ENCODE measurements around the gene MARCHF4.
"Not testable (repeated sequence)": the region's sequence is repeated elsewhere in the genome, so short reads cannot be mapped to it uniquely, and the experiment has no call there.

Gene MARCHF4

DNA sequence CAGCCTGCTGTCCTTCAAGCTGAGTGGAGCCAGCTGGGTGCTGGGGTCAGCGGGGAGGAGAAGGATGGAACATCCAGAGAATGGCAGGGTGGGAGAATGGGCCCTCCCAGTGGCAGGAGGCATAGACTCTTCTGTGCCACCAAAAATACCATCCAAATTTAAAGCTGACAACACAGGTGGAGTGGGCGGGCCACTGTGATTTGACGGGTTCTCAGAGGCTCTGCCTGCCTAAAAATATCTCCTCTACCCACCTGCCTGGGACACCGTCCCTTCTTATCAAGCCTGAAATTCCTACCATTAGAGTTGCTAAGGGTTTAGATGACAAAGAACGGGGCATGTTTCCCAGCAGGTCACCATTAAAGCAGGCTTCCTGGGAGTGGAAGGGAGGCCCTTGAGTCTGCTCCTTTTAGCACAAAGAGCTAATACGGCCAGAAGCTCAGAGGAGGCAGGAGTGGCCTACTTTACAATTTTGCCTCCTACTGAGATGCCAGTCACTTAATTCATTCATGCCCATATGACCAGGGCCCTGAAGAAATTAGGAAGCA, 19.8 kb upstream of the MARCHF4 start:
- DNase-seq (ENCODE audit: low read depth): no peak

DNA sequence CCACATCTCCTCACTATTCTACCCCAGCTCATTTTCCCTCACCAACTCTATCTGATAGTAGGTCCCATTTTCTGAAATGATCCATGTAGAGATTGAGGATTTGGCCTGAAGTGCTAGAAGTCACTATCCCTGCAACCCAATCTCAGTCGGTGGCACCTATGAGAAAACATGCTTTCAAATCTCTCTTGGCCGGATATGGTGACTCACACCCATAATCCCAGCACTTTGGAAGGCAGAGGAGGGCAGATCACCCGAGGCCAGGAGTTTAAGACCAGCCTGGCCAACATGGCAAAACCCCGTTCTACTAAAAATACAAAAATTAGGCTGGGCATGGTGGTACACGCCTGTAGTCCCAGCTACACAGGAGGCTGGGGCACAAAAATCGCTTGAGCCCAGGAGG, 19.1 kb upstream of the MARCHF4 start:
- no peak for DNase-seq (ENCODE audit: low read depth)

DNA sequence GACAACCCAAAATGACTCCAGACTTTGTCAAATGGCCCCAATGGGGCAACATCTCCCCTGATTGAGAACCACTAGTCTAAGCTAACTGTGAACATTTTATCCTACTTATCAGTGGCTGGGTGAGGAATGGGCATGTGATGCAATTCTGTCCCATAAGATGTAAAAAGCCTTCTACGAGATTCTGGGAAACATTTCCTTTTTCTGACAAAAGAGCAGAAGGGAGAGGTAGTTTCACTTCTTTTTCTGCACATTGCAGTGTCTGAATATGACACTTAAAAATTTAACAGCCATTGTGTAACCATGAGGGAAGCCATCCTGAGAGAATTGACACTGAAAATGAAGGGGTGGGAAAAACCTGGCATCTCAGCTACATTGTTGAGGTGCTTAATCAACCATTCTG, 17.3 kb upstream of the MARCHF4 start:
- DNase-seq (ENCODE audit: low read depth): no peak

DNA sequence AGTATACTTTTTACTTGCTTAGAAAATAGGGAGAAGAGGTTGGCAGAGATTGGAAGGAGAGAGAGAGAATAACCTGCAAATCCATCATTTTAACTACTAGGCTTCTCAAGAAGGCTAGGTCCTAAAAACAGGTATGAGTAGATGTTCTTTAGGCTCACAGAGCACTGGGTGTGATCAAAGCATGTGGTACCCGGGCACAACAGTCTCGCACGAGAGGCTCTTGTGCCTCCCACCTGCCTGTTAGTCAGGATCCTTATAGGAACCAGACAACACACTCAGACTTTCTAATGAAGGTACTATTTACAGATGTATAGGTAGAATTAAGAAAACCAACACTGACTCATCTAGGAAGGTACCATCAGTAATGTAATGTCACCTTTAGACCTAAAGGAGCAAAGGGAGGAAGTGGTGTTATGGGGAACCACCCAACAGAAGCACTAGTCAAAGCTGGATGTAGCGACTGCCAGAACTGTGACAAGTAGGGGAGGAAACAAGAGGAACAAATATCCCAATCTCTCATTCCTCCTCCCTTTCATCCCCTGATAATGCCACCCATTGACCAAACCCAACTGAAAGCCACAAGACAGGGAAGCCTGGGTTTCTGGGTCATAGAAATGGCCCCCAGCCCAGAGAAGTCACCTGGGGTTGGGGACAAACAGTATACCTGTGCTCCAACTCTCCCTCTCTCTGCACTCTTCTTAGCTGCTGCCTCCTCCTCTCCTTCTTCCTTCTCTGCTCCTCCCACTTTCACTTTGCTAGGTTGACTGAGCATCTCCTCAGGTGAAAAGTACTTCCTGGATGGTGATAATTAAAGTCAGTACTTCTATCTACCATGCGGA, 16.0 kb upstream of the MARCHF4 start:
- no peak for DNase-seq (ENCODE audit: low read depth)

DNA sequence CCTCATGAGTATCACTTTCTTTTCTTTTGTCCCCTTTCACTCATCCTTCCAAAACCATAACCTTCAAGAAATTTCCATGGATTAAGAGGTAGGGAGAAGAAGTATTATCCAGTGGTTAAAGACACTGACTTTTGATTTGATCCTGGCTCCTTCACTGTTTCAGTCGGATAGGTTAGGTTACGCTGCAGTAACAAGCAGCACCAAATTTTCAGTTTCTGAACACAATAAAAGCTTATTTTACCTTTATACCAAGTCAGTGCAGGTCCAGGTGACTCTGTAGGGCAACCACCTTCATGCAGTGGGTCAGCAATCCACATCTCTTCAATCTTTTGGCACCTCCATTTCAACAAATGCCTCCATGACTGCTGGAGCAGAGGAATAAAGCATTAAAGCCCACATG, 15.0 kb upstream of the MARCHF4 start:
- DNase-seq (ENCODE audit: low read depth): no peak

DNA sequence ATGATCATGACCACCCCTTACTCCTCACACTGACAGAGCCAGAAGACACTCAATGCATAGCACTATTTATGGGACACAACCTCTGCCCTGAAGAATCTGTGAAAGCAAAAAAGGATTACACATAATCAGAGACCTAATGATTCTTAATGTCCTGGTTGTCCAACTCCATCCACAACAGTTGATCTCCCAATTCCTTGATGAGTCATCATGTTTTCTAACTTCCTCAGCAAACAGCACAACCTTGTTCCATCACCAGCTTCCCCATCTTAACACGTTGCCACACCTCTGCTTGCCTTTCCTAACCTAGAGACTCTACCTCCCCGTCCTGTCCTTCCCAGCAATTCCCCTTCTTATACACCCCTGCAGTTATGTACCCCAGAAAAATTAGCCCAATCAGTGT, 13.2 kb upstream of the MARCHF4 start:
- no peak for DNase-seq (ENCODE audit: low read depth)

DNA sequence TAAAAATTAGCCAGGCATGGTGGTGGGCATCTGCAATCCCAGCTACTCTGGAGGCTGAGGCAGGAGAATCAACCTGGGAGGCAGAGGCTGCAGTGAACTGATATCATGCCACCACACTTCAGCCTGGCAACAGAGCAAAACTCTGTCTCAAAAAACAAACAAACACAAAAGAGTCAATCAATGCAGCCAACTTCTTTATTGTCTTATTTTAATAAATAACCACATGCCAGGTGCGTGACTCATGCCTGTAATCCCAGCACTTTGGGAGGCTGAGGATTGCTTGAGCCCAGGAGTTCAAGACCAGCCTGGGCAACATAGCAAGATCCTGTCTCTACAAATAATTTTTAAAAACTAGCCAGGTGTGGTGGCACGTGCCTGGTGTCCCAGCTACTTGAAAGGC, 12.1 kb upstream of the MARCHF4 start:
- DNase-seq (ENCODE audit: low read depth): not testable (repeated sequence)

DNA sequence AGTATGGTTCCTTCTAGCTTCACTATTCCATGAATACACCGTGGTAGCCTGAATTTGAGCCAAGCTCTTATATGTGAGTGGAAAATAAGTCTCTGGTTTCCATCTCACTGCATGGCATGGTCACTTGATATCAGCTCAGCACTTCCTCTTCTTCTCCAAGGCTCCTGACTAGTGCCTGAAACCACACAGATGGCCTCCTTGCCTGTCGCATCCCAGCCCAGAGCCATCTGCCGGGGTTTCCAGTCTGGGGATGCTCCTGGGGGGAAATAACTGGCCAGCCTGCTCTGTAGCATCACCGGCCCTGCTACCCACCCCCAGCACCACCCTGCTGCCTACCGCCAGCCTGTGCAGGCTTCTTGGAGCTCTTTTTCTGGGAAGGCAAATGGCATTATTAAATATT, 7.7 kb upstream of the MARCHF4 start:
- DNase-seq (ENCODE audit: low read depth): no peak

DNA sequence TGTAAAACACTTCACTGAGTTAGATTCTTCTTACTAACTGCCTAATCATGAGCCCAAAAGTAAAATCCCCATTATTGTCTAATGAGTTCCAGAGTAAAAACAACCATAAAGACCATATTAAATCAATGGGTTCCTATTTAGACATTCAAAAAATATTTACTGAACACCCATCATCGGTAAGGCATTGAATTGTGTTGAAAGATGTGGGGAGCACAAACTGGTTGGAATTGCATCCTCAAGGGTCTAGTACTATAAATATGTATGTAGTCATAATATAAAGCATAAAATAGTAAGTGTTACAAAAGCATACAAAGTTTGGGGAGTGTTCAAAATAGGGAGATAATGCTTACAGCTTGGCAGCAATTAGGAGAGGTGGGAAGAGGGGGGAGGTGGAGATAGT, 3.0 kb upstream of the MARCHF4 start:
- no peak for DNase-seq (ENCODE audit: low read depth)

DNA sequence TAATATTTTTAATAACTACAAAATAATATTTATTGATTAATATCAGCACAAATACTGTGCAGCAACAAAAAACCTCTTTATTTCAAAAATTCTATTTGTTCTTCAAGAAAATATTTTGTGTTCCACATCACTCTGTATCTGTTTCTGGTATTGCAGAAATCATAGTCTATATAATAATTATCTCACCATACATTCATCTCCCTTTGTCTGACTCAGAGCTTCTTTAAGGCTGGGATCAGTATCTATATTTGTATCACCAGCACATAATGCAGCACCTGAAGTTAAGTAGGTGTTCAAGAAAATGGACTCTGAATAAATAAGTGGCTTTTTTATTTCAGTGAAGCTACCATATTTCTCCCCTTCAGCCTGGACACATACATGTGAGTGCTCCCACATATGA, 1.6 kb upstream of the MARCHF4 start:
- no peak for DNase-seq (ENCODE audit: low read depth)

DNA sequence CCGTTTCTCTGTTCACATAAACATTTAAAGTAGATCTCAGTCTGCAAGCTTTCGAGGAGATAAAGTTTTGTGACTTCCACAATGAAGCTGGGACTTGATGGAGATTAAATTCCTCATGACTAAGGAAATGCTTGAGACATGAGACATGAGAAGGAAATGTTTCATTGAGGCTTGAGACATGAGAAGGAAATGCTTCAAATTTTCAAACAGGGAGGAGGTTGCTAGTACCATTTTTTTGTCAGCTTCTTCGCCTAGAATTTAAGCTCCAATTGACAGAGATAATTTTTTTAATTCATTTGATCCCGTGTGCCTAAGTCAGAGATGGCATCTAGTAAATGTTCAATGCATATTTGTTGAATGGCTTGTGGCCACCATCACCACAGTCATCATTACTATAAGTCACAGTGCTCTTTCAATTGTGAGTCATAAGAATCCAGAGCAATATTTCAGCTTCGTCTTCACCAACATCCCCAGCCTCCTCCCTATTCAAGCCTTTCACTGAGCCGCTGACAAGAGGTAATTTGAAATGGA, 543 bp upstream of the MARCHF4 start:
- no peak for DNase-seq (ENCODE audit: low read depth)

DNA sequence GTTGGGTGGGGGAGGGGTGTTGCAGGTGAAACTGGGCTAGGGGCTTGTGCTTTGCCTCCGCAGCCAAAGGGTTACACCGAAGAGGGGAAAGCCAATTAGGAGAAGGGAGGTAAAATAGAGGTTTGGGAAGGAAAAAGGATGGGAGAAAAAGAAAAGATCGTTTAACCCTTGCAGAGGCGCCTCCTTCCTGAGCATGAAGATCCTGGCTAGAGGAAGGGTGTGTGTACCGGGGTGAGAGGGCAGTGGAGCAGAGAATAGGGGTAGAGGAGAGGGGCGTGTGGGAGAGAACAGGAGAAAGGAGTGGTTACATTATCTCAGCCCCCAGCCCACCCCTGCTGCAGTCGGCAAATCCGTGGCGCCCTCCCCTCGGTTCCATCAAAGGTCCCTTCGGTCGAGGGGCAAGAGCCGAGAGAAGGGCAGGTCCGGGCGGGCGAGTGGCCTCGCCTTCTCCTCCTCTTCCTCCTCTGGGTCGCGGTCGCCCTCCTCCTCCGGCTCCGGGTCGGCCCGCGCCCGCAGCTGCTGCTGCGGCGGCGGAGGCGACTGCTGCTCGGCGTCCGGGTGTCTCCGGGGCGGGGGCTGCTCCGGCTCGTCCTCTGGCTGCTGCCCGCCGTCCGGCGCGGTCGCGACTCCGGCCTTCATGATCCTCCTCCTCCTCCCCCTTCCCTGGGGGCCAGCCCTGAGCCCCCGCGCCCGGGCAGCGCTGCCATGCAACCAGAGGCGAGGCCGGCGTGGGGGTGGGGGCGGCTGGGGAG, 1.1 kb downstream of the MARCHF4 start:
- no peak for DNase-seq (ENCODE audit: low read depth)

DNA sequence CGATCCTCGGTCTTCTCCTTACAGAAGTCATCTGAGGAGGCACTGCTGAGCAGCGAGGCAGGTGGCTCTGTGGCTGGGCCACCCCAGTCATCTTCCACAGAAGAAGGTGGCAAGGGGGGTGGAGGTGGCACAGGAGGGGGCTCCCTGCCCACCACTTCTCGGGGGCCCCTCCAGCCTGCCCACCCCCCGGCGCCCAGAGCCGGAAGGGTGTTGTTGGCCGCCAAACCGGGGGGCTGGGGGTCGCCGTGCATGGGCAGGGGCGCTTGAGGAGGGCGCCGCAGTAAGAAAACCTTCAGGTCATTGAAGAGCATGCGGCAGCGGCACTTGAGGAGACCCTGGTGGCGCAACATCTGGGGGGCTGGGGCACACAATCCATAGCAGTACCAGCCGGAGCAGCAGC, 2.5 kb downstream of the MARCHF4 start:
- no peak for DNase-seq (ENCODE audit: low read depth)

DNA sequence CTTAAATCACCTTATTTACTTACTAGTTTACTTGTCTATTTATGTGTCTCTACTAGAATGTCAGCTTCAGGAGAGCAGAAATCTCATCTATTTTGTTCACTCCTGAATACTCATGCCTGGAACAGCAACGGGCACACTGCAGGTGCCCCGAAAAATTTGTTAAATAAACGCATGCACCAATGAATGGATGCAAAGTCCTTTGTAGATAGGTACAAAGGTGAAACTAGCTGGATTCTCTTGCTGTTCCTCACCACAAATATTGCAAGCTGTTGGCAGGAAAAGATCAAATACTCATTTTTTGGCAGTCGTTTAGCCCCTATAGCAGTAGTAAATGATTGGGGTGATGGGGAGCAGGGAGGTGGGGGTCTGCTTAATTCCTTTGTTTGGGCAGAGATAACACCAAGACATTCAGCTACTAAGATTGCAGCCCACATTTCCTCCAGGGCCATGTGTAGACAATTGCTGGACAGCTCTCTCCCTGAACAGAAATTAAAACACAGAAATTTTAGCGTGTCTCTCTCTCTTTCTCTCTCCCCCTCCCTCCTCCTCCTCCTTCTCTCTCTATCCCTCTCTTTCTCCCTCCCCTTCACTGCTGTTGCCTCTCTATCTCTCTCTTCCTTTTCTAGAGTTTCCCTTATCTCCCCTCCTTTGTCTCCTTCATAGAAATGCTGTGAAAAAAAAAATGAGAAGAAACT, 5.4 kb downstream of the MARCHF4 start:
- DNase-seq (ENCODE audit: low read depth): no peak

DNA sequence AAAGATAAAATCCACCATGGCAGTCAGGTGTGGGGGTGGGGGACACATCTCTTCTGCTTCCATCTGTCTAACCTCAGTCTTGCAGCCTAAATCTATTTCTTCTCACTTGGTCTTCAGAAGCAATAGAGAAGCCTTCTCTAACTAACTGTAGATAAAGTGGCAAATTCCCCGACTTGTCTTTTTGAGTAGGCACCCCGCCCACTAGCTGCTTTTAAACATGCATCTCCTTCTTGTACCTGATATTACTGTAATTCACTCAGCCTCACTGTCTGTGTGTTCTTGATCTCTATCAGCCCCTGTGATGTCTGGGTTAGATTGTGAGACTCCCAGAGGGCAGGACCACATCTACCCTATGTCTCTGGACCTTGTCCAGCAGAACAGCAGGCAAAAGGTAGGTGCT, 6.8 kb downstream of the MARCHF4 start:
- DNase-seq (ENCODE audit: low read depth): no peak

DNA sequence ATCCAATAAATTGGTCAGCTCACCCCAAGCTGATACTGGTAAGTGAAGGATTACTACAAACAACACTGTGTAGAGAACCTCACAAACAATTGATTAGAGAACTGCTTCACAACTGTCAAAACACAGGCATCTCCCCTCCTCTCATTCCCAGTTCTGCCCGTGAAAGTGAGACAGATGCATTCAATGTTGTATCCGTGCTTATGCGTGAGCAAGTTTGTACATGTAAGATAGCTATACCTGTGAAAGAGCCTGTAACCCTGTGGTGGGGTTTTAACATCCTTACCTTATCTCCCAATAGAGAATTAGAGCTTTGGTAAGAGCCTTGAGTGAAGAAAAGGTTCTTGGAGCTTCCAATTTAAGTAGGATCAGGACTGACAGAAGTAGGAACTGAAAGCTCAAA, 9.1 kb downstream of the MARCHF4 start:
- no peak for DNase-seq (ENCODE audit: low read depth)

DNA sequence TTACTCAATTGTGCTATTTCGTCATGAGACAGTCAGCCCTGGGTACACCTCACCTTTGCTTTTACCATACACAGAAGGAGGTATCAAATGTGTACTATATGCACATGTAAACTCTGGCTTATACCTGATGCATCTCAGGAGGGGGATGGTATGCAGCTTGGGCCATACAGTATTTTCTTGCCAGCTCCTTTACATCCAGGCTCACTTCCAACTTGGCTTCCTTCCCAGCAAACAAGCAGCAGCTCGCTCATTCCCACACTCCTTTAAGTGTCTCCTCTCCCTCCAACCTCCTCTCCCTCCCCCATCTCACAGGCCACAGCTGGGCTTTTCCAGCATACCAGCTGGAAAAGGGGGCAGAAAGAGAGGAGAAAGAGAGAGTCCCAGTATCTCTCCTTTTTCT, 9.6 kb downstream of the MARCHF4 start:
- no peak for DNase-seq (ENCODE audit: low read depth)

DNA sequence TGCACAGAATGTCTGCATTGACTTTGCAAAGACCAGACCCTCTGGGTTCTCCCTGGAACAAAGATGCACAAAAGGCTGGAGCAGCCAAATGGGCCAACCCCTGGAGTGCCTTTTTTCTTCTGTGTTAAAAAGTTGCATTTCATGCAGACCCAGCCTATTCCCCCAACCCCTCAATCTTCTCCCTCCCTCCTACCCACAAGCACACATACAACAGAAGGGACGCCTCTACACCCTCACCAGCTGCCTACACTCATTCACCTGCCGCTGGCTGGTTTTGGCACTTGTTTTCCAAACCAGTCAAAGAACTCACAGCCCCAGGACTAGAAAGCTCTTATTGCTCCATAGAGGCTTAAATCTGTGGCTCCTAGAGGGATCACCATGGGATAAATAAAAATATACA, 16.6 kb downstream of the MARCHF4 start:
- DNase-seq (ENCODE audit: low read depth): no peak

DNA sequence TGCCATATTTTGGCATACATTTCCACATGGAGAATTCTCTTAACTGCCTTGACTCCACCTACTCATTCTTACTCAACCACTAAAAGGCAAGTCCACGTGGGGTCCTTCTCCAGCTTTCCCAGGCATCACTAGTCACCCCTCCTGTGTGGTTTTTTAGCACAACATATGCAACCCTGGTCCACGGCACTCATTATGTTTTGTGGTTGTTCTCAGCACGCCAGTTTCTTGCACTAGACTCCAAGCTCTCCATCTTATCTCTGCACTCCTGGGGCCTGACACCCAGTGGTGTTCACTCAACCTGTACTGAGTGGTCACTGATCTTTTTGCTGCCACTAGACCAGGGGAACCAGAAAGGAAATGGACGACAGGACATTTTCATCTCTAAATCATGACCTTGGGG, 18.0 kb downstream of the MARCHF4 start:
- DNase-seq (ENCODE audit: low read depth): no peak

DNA sequence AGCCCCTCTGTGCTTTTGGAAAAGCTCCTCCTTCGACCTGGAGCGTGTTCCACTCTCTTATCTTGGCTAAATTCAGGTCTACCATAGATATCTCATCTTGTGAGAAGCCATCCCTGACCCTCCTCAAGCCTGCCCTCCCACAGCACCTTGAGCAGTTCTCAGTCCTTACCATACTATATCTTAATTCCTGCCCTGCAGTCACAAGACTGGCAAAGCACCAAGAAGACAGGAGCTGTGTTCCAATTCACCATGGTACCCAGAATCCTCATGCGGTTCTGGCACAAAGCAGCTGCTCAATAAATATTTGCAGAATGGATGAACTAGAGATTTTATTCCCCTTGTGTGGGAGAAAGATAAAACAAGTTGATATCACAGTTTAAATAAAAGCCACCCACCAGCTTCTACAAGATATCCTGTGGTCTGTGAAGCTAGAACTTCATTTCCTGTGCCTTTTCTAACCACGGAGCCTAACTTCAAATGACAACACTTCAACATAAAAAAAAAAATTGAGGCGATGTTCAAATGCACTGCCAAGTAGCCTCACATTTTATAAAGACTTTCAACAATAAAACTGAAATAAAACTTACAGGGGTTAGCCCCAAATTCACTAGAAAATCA, 19.5 kb downstream of the MARCHF4 start:
- DNase-seq (ENCODE audit: low read depth): no peak

DNA sequence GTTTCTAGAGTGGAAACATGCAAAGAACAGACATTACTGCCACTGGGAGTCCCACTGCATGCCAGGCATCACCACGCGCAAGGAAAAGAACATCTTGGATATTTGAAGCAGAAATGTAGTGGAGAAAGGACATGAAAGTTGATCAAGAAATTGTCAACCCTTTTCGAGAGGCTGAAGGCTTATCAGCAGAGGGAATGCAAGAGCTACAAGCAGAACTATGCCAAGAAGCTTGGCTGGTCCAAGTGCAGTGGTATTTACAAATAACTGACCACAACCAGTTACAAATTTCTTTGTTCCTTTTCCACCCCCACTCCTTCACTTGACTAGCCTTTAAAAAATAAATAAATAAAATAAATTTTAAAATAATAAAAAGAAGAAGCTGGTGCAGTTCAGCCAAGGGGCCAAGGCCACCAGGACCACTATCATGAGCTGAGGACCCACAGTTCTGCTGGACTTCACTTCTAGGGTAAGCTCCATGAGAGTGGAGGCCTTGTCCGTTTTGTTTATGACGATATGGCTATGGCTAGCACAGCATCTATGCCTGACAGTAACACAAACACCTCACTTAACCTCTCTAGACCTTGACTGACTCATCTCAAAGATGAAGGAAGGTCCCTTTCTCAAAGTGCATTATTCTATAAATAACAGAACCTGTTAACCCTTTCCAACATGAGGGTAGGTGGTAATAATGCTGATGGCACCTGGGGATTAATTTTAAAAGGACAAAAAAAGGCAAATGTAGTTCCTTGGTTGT, 20.9 kb downstream of the MARCHF4 start:
- no peak for DNase-seq (ENCODE audit: low read depth)

Data from T follicular helper cell (primary cell).